ENCODE measurements around the gene ATP5F1C. TPM values are rescaled to one million over a fixed set of nuclear protein-coding genes. Genes with fewer than 3 reads are reported as not detected.
"Not testable (repeated sequence)": the region's sequence is repeated elsewhere in the genome, so short reads cannot be mapped to it uniquely, and the experiment has no call there.

ATP5F1C gene
- total RNA-seq, 1 donor from 2014 or later = 216 TPM

- H3K27me3 Mint-ChIP-seq (ENCODE audit: unreplicated experiment) = no peaks in the 10 kb centered on the region
- no peak for TF ChIP-seq CTCF (IDR thresholded peaks at IDR 0.05; ENCODE audit: unreplicated experiment)
- no peak overlapping the region for H3K27ac Mint-ChIP-seq (ENCODE audit: unreplicated experiment)
- no peaks in the 10 kb centered on the region for H3K4me1 Mint-ChIP-seq (ENCODE audit: unreplicated experiment)
- no peak overlapping the region for H3K4me3 Mint-ChIP-seq (ENCODE audit: unreplicated experiment)
- H3K36me3 Mint-ChIP-seq (ENCODE audit: low read depth, unreplicated experiment) = peaks cover 25% of the 10 kb centered on the region
- DNase-seq (ENCODE audit: low spot score) = no peak
- no peaks in the 10 kb centered on the region for H3K9me3 Mint-ChIP-seq (ENCODE audit: unreplicated experiment)
Observed at GRCh38 chr10:7804741-7805140, 16.8 kb downstream of the ATP5F1C start.

GRCh38 chr10:7808686-7809267, 20.8 kb downstream of the ATP5F1C start:
- H3K9me3 Mint-ChIP-seq (ENCODE audit: unreplicated experiment) = no peaks in the 10 kb centered on the region
- DNase-seq (ENCODE audit: low spot score) = no peak
- peaks cover 3% of the 10 kb centered on the region for H3K27me3 Mint-ChIP-seq (ENCODE audit: unreplicated experiment)
- no peak for TF ChIP-seq CTCF (IDR thresholded peaks at IDR 0.05; ENCODE audit: unreplicated experiment)
- H3K36me3 Mint-ChIP-seq (ENCODE audit: low read depth, unreplicated experiment) = peaks cover 17% of the 10 kb centered on the region
- H3K4me1 Mint-ChIP-seq (ENCODE audit: unreplicated experiment) = peaks cover 8% of the 10 kb centered on the region
- no peak overlapping the region for H3K4me3 Mint-ChIP-seq (ENCODE audit: unreplicated experiment)
- H3K27ac Mint-ChIP-seq (ENCODE audit: unreplicated experiment) = no peak overlapping the region

GRCh38 chr10:7810443-7810842, 22.5 kb downstream of the ATP5F1C start:
- no peak for TF ChIP-seq CTCF (IDR thresholded peaks at IDR 0.05; ENCODE audit: unreplicated experiment)
- H3K4me1 Mint-ChIP-seq (ENCODE audit: unreplicated experiment) = peaks cover 8% of the 10 kb centered on the region
- H3K27ac Mint-ChIP-seq (ENCODE audit: unreplicated experiment) = no peak overlapping the region
- H3K9me3 Mint-ChIP-seq (ENCODE audit: unreplicated experiment) = no peaks in the 10 kb centered on the region
- no peak overlapping the region for H3K4me3 Mint-ChIP-seq (ENCODE audit: unreplicated experiment)
- peaks cover 5% of the 10 kb centered on the region for H3K27me3 Mint-ChIP-seq (ENCODE audit: unreplicated experiment)
- H3K36me3 Mint-ChIP-seq (ENCODE audit: low read depth, unreplicated experiment) = peaks cover 10% of the 10 kb centered on the region
- DNase-seq (ENCODE audit: low spot score) = no peak

GRCh38 chr10:7811000-7811399, 23.0 kb downstream of the ATP5F1C start:
- Mint-ChIP-seq H3K9me3 (ENCODE audit: unreplicated experiment) (no peaks in the 10 kb centered on the region), H3K27ac (ENCODE audit: unreplicated experiment) (no peak overlapping the region), H3K4me3 (ENCODE audit: unreplicated experiment) (no peak overlapping the region), H3K27me3 (ENCODE audit: unreplicated experiment) (peaks cover 5% of the 10 kb centered on the region), H3K36me3 (ENCODE audit: low read depth, unreplicated experiment) (peaks cover 10% of the 10 kb centered on the region), H3K4me1 (ENCODE audit: unreplicated experiment) (peaks cover 8% of the 10 kb centered on the region)
- TF ChIP-seq CTCF (IDR thresholded peaks at IDR 0.05; ENCODE audit: unreplicated experiment) = no peak
- no peak for DNase-seq (ENCODE audit: low spot score)

GRCh38 chr10:7811743-7812142, 23.8 kb downstream of the ATP5F1C start:
- H3K4me3 Mint-ChIP-seq (ENCODE audit: unreplicated experiment); H3K27ac Mint-ChIP-seq (ENCODE audit: unreplicated experiment); DNase-seq (ENCODE audit: low spot score); H3K36me3 Mint-ChIP-seq (ENCODE audit: low read depth, unreplicated experiment); H3K4me1 Mint-ChIP-seq (ENCODE audit: unreplicated experiment); H3K27me3 Mint-ChIP-seq (ENCODE audit: unreplicated experiment); H3K9me3 Mint-ChIP-seq (ENCODE audit: unreplicated experiment): not testable (repeated sequence)
